H9 (cell line): Measurements from ENCODE around the gene RALGAPB. TPM values are rescaled to one million over a fixed set of nuclear protein-coding genes. Genes with fewer than 3 reads are reported as not detected.

Source experiments
- DNase-seq: peaks from one replicate; pipeline ENCODE4 v3.0.0-alpha.2; 2017
- H2AFZ ChIP-seq: one replicate; pipeline ENCODE4 v1.6.1; 2013; ENCODE audit warnings: mild to moderate bottlenecking, low read length, control low read depth, moderate library complexity
- H2AK5ac ChIP-seq: 2 replicates; pipeline ENCODE4 v1.6.1; 2013; ENCODE audit warnings: low read length, control low read depth, mixed read lengths; ENCODE audit not compliant: insufficient read length
- H2BK120ac ChIP-seq: one replicate; pipeline ENCODE4 v1.6.1; 2013; ENCODE audit warnings: low read depth, mild to moderate bottlenecking, low read length, control low read depth, inconsistent platforms; ENCODE audit not compliant: poor library complexity, severe bottlenecking
- H2BK12ac ChIP-seq: 2 replicates; pipeline ENCODE4 v1.6.1; 2013; ENCODE audit warnings: low read length, control low read depth, mixed read lengths, low read depth; ENCODE audit not compliant: insufficient read length
- H2BK15ac ChIP-seq: 2 replicates; pipeline ENCODE4 v1.6.1; 2013; ENCODE audit warnings: low read depth, low read length, control low read depth
- H2BK20ac ChIP-seq: one replicate; pipeline ENCODE4 v1.6.1; 2013; ENCODE audit warnings: low read depth, mild to moderate bottlenecking, low read length, control low read depth, inconsistent platforms; ENCODE audit not compliant: poor library complexity, severe bottlenecking
- H2BK5ac ChIP-seq: 2 replicates; pipeline ENCODE4 v1.6.1; 2013; ENCODE audit warnings: low read length, control low read depth, mixed read lengths; ENCODE audit not compliant: insufficient read length
- H3K14ac ChIP-seq: 2 replicates; pipeline ENCODE4 v1.6.1; 2013; ENCODE audit warnings: low read length, control low read depth; ENCODE audit not compliant: insufficient read depth
- H3K18ac ChIP-seq: 2 replicates; pipeline ENCODE4 v1.6.1; 2013; ENCODE audit warnings: low read depth, mild to moderate bottlenecking, mixed read lengths, low read length, control low read depth; ENCODE audit not compliant: insufficient read length
- H3K23ac ChIP-seq: 2 replicates; pipeline ENCODE4 v1.6.1; 2013; ENCODE audit warnings: low read length, control low read depth, mixed read lengths, low read depth; ENCODE audit not compliant: insufficient read length
- H3K23me2 ChIP-seq: 2 replicates; pipeline ENCODE4 v1.6.1; 2013; ENCODE audit warnings: low read depth, mild to moderate bottlenecking, mixed read lengths, low read length, control low read depth; ENCODE audit not compliant: insufficient read length, poor library complexity, severe bottlenecking
- H3K27ac ChIP-seq: 2 replicates; pipeline ENCODE4 v1.5.1; 2013; ENCODE audit warnings: low read length, control low read depth, mixed read lengths, low read depth; ENCODE audit not compliant: insufficient read length
- H3K27me3 ChIP-seq: 2 replicates; pipeline ENCODE4 v1.6.1; 2013; ENCODE audit warnings: low read length, control low read depth, inconsistent platforms; ENCODE audit not compliant: insufficient read depth
- H3K4ac ChIP-seq: 2 replicates; pipeline ENCODE4 v1.6.1; 2013; ENCODE audit warnings: low read depth, mild to moderate bottlenecking, control low read depth, inconsistent platforms, low read length, moderate library complexity
- H3K4me1 ChIP-seq: 2 replicates; pipeline ENCODE4 v1.6.1; 2013; ENCODE audit warnings: low read length, control low read depth, inconsistent platforms; ENCODE audit not compliant: insufficient read depth
- H3K4me2 ChIP-seq: 2 replicates; pipeline ENCODE4 v1.6.1; 2013; ENCODE audit warnings: low read length, control low read depth, mixed read lengths; ENCODE audit not compliant: insufficient read length, insufficient read depth
- H3K56ac ChIP-seq: 2 replicates; pipeline ENCODE4 v1.6.1; 2013; ENCODE audit warnings: low read depth, mild to moderate bottlenecking, mixed read lengths, low read length, control low read depth; ENCODE audit not compliant: insufficient read length
- H3K79me1 ChIP-seq: 2 replicates; pipeline ENCODE4 v1.6.1; 2013; ENCODE audit warnings: low read depth, mild to moderate bottlenecking, moderate library complexity, low read length, control low read depth, inconsistent platforms; ENCODE audit not compliant: insufficient read depth, poor library complexity, severe bottlenecking
- H3K79me2 ChIP-seq: 2 replicates; pipeline ENCODE4 v1.6.1; 2013; ENCODE audit warnings: low read length, control low read depth, inconsistent platforms; ENCODE audit not compliant: insufficient read depth
- H3K9ac ChIP-seq: 2 replicates; pipeline ENCODE4 v1.6.1; 2013; ENCODE audit warnings: low read length, control low read depth, mixed read lengths; ENCODE audit not compliant: insufficient read length; ENCODE audit errors: extremely low read depth
- H3K9me3 ChIP-seq: one replicate; pipeline ENCODE4 v1.6.1; 2013; ENCODE audit warnings: low read depth, low read length, inconsistent platforms; ENCODE audit not compliant: control insufficient read depth
- H3T11ph ChIP-seq: one replicate; pipeline ENCODE4 v1.6.1; 2013; ENCODE audit warnings: mild to moderate bottlenecking, low read length, control low read depth, inconsistent platforms
- H4K20me1 ChIP-seq: one replicate; pipeline ENCODE4 v1.6.1; 2013; ENCODE audit not compliant: control insufficient read depth, insufficient read length, insufficient read depth
- H4K5ac ChIP-seq: 2 replicates; pipeline ENCODE4 v1.6.1; 2013; ENCODE audit warnings: low read depth, mild to moderate bottlenecking, mixed read lengths, low read length, control low read depth; ENCODE audit not compliant: insufficient read length
- H4K8ac ChIP-seq: replicated peaks from 2 replicates; pipeline ENCODE4 v1.6.1; 2013; ENCODE audit warnings: low read length, control low read depth, mixed read lengths, low read depth; ENCODE audit not compliant: insufficient read length
- H4K91ac ChIP-seq: 2 replicates; pipeline ENCODE4 v1.6.1; 2013; ENCODE audit warnings: low read depth, mild to moderate bottlenecking, moderate library complexity, mixed read lengths, low read length, control low read depth; ENCODE audit not compliant: insufficient read length
- H3K27ac Mint-ChIP-seq, 3 experiments: 2 replicates in 2 of 3; 3 replicates in 1 of 3; pipeline ENCODE4 v1.8.0; 2020 to 2021; ENCODE audit warnings: mixed read lengths in 3 of 3, mild to moderate bottlenecking in 1 of 3, moderate library complexity in 1 of 3
- H3K27me3 Mint-ChIP-seq: 2 replicates; pipeline ENCODE4 v1.8.0; 2021; ENCODE audit warnings: low read depth, mild to moderate bottlenecking, moderate library complexity, mixed read lengths
- H3K36me3 Mint-ChIP-seq, 3 experiments: 2 replicates in 2 of 3; 3 replicates in 1 of 3; pipeline ENCODE4 v1.8.0; 2020 to 2021; ENCODE audit warnings: low read depth in 3 of 3, mixed read lengths in 3 of 3; ENCODE audit not compliant: insufficient read depth in 1 of 3
- H3K4me1 Mint-ChIP-seq, 2 experiments: 2 replicates each; pipeline ENCODE4 v1.8.0; 2020; ENCODE audit warnings: mixed read lengths in 2 of 2
- H3K4me3 Mint-ChIP-seq, 2 experiments: 2 replicates in 1 of 2; 3 replicates in 1 of 2; pipeline ENCODE4 v1.8.0; 2020 to 2021; ENCODE audit warnings: mild to moderate bottlenecking in 2 of 2, mixed read lengths in 2 of 2, moderate library complexity in 1 of 2
- H3K9me3 Mint-ChIP-seq, 2 experiments: 2 replicates in 1 of 2; 3 replicates in 1 of 2; pipeline ENCODE4 v1.8.0; 2020; ENCODE audit warnings: mild to moderate bottlenecking in 2 of 2, mixed read lengths in 2 of 2, moderate library complexity in 1 of 2
- WGBS: extraction: QIAGEN DNeasy Blood & Tissue Kit; methylation state at CpG from one replicate; pipeline ENCODE4 v1.1.7; 2013; ENCODE audit warnings: missing lambda C conversion rate, low lambda C conversion rate, mixed read lengths; ENCODE audit not compliant: insufficient read length; ENCODE audit errors: extremely low coverage; 5-methylcytosine and 5-hydroxymethylcytosine counted together
- total RNA-seq: library from RNA; stranded (reverse); gene quantifications from 2 replicates; pipeline ENCODE4 v1.2.1, GENCODE V29; 2021
- TF ChIP-seq, protein P1 (sequence below): fragments of 200-600 bp; sonication (generic); conservative IDR thresholded peaks from 3 replicates; pipeline ENCODE4 v1.8.0; 2021; ENCODE audit warnings: antibody characterized with exemption, mild to moderate bottlenecking

RALGAPB gene
- total RNA-seq, 1 experiment from 2014 or later: 28.5 TPM

DNA sequence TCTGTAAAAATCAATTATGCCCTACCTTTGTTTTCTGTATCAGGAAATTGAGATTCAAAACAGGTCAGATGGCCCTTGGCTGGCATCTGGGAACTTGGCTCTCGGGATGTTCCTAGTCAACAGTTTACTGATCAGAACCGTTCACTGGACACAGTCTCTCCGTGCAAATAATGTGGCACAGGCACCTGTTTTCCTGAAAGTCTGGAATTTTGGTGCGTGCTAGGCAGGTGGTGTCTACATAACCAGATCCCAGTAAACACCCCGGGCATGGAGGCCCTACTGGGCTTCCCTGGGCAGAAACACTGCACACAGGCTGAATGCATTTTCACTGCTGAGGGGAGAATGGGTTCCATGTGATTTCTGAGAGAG, 45.0 kb upstream of the RALGAPB start:
- no peak overlapping the region for H3K56ac ChIP-seq
- peaks cover 14% of the 10 kb centered on the region for H3K79me1 ChIP-seq
- TF ChIP-seq, protein P1, sequence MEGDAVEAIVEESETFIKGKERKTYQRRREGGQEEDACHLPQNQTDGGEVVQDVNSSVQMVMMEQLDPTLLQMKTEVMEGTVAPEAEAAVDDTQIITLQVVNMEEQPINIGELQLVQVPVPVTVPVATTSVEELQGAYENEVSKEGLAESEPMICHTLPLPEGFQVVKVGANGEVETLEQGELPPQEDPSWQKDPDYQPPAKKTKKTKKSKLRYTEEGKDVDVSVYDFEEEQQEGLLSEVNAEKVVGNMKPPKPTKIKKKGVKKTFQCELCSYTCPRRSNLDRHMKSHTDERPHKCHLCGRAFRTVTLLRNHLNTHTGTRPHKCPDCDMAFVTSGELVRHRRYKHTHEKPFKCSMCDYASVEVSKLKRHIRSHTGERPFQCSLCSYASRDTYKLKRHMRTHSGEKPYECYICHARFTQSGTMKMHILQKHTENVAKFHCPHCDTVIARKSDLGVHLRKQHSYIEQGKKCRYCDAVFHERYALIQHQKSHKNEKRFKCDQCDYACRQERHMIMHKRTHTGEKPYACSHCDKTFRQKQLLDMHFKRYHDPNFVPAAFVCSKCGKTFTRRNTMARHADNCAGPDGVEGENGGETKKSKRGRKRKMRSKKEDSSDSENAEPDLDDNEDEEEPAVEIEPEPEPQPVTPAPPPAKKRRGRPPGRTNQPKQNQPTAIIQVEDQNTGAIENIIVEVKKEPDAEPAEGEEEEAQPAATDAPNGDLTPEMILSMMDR: no peak
- H3K23me2 ChIP-seq: no peaks in the 10 kb centered on the region
- no peak overlapping the region for H3K9ac ChIP-seq
- H2BK12ac ChIP-seq: no peak overlapping the region
- no peak overlapping the region for H2AFZ ChIP-seq
- Mint-ChIP-seq H3K9me3 (no peaks in the 10 kb centered on the region), H3K27ac (peak overlapping the region in 2 of 3 experiments; percentile 68 to 72; a peak in 1 of 7 replicates), H3K4me3 (peak overlapping the region in 1 of 2 experiments; percentile 32; a peak in 1 of 5 replicates), H3K27me3 (no peaks in the 10 kb centered on the region; the same call in 1 of the 2 replicates), H3K4me1 (peaks cover 10 to 16% of the 10 kb centered on the region in 2 experiments), H3K36me3 (peaks cover 80 to 97% (median 93%) of the 10 kb centered on the region in 3 experiments)
- H3K4me1 ChIP-seq: no peaks in the 10 kb centered on the region
- no peak overlapping the region for H3T11ph ChIP-seq
- H3K9me3 ChIP-seq: no peaks in the 10 kb centered on the region
- no peak overlapping the region for H4K91ac ChIP-seq
- H3K4ac ChIP-seq: no peak overlapping the region
- H3K14ac ChIP-seq: no peak overlapping the region
- no CpG with 5 or more reads among the region's 5 CpGs for WGBS
- no peak overlapping the region for H2AK5ac ChIP-seq
- H3K18ac ChIP-seq: no peak overlapping the region
- no peak for DNase-seq
- no peaks in the 10 kb centered on the region for H3K27me3 ChIP-seq
- H3K79me2 ChIP-seq: peaks cover 25% of the 10 kb centered on the region; the same call in 1 of the 2 replicates
- no peak overlapping the region for H4K8ac ChIP-seq
- H4K5ac ChIP-seq: no peak overlapping the region
- no peak overlapping the region for H2BK5ac ChIP-seq
- H3K23ac ChIP-seq: no peak overlapping the region
- no peak overlapping the region for H2BK20ac ChIP-seq
- H3K4me2 ChIP-seq: no peak overlapping the region
- no peak overlapping the region for H2BK120ac ChIP-seq
- H2BK15ac ChIP-seq: no peak overlapping the region
- H4K20me1 ChIP-seq: peaks cover 5% of the 10 kb centered on the region
- no peak overlapping the region for H3K27ac ChIP-seq
